OCI-M2 (cell line): ENCODE results near the gene SIGLEC11.

Experiments
- DNase-seq: peaks from one replicate; lab custom pipeline; 2025; ENCODE audit not compliant: unreplicated experiment; lab: John Stamatoyannopoulos, UW

The SIGLEC11 gene

DNA sequence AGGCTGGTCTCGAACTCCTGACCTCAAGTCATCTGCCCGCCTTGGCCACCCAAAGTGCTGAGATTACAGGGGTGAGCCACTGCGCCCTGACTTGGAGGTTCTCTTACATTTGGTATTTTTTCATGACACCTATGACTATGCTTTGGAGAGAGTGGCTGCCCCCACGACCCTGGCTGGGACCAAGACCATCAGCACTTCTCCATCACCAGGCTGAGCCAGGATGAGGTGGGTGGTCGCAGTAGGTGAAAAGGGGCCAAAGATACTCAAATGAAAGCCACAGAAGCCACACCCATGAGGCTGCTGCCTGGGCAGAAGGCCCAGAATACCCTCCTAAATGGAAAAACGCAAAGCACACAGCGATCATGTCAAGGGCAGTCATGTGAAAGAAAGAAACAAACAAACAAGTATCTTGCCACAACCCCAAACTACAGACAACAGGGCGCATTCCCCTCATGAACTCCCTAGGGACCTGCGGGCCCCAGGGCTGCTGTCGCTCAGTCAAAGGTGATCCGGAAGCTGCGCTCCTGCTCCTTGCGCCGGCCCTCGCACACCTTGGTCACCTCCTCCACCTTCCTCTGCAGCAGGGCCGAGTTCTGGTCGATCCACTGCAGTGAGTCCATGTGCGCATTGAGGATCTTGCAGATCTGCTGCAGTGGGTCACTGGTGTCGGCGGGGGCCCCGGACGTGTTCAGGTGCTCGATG lies 53.1 kb downstream of the SIGLEC11 start:
- no peak for DNase-seq

DNA sequence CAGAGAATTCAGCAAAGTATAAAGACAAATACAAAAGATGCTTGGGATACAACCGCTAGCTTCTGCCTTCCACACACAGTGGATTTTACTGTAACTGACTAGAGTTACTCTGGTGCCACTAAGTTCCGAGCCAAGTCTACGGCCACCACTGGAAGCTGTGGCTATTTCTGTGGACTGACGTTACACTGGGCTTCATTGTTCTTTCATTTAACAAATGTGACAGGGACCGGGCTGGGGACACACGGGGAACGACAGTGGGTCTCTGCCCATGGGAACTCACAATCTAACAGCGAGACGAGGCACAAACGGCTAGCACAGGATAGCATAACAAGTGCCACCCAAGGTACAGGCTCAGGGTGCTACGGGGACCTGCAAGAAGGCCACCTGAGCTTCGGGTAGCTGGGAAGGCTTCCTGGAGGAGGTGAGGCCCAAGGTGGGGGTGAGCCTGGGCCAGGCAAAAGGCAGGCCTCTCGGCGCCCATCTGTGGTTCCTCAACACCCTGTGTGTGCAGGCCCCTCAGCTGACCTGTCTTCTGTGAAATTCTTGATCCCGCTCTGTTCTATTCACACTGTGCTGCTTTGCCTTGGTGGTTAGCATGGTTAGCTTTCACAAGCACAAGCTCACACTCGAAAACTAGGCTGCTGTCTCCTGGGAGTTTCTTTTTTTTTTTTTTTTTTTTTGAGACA lies 54.0 kb downstream of the SIGLEC11 start:
- DNase-seq, result no peak

- DNase-seq, result no peak
Measured at GRCh38 chr19:49904136-49904535, 56.8 kb downstream of the SIGLEC11 start.
